ENCODE measurements around the gene ZNF140.

Gene ZNF140
- total RNA-seq, result 43.0 to 47.3 reads per million in 2 donors

GRCh38 chr12:133080368-133081158 lies at the start of gene ZNF140:
ZNF140 (plus strand) TSS chr12:133080923; CDS start chr12:133081321, 398 bp downstream.
- DNase-seq, result peak; percentile 87

GRCh38 chr12:133037207-133038005 lies 43.3 kb upstream of the ZNF140 start, which contains the start of gene ZNF84:
ZNF84 (plus strand) TSS chr12:133037509; CDS start chr12:133041468, 3,959 bp downstream.
- DNase-seq, result peak; percentile 90

GRCh38 chr12:133038118-133038709 lies 42.5 kb upstream of the ZNF140 start:
- DNase-seq, result no peak

- DNase-seq, result no peak
These were observed 34.0 kb upstream of the ZNF140 start for GRCh38 chr12:133046698-133047097.

GRCh38 chr12:133057446-133057845 lies 23.3 kb upstream of the ZNF140 start:
- no peak for DNase-seq

- no peak for DNase-seq
These were observed 22.3 kb upstream of the ZNF140 start for GRCh38 chr12:133058203-133059113.

- no peak for DNase-seq
These were observed 18.8 kb upstream of the ZNF140 start for GRCh38 chr12:133061954-133062353.

- DNase-seq, result no peak
These were observed 17.2 kb upstream of the ZNF140 start for GRCh38 chr12:133063556-133063955.

- no peak for DNase-seq
These were observed 6.9 kb upstream of the ZNF140 start for GRCh38 chr12:133073836-133074235.

- peak; percentile 64 for DNase-seq
These were observed 726 bp upstream of the ZNF140 start for GRCh38 chr12:133080026-133080367.

GRCh38 chr12:133081159-133081780 lies 547 bp downstream of the ZNF140 start:
- no peak for DNase-seq

GRCh38 chr12:133083345-133083744 lies 2.6 kb downstream of the ZNF140 start:
- no peak for DNase-seq

- DNase-seq, result no peak
These were observed 24.9 kb downstream of the ZNF140 start for GRCh38 chr12:133105620-133106019.

GRCh38 chr12:133106253-133106652 lies 25.5 kb downstream of the ZNF140 start:
- no peak for DNase-seq

- DNase-seq, result no peak
These were observed 26.4 kb downstream of the ZNF140 start for GRCh38 chr12:133107121-133107520.

- DNase-seq, result no peak
These were observed 27.4 kb downstream of the ZNF140 start for GRCh38 chr12:133108150-133108549.

GRCh38 chr12:133120385-133121191 lies 39.9 kb downstream of the ZNF140 start:
- DNase-seq, result no peak

GRCh38 chr12:133124674-133125073 lies 44.0 kb downstream of the ZNF140 start:
- no peak for DNase-seq

- DNase-seq, result no peak
These were observed 48.8 kb downstream of the ZNF140 start for GRCh38 chr12:133129368-133130037.

GRCh38 chr12:133130038-133130807 lies 49.5 kb downstream of the ZNF140 start, which contains the start of the genes ZNF10 and ZNF891:
ZNF10 (plus strand) TSS chr12:133130627; CDS start chr12:133144493, 13,866 bp downstream.
ZNF891 (minus strand) TSS chr12:133130274; CDS start chr12:133121918, 8,356 bp downstream.
- peak; percentile 91 for DNase-seq

Measured in activated gamma-delta T cell (primary cell).